Transverse colon (tissue), 3 donors: ENCODE measurements around the gene PLPP3.

Source experiments
- CTCF ChIP-seq, 5 experiments: fragments of 200-600 bp in 3 of 5; fragments of 450-650 bp in 2 of 5; sonication (generic) in 3 of 5; IDR thresholded peaks; 1 replicate in 2 of 5; 2 replicates in 3 of 5; pipeline ENCODE4 v1.5.1; 2016 to 2017; ENCODE audit warnings: antibody characterized with exemption in 5 of 5, inconsistent platforms in 3 of 5, mild to moderate bottlenecking in 2 of 5, moderate library complexity in 1 of 5
- POLR2A ChIP-seq: fragments of 450-650 bp; IDR thresholded peaks from one replicate; pipeline ENCODE4 v1.6.1; 2016; ENCODE audit warnings: antibody characterized with exemption, mild to moderate bottlenecking, moderate library complexity

GRCh38 chr1:56526571-56527174 is 52.7 kb downstream of the PLPP3 start:
- no peak for TF ChIP-seq CTCF (IDR thresholded peaks at IDR 0.05)
- TF ChIP-seq POLR2A = no peak
